GM12874 (cell line): ENCODE data around the gene WNT3A.
A peak's percentile ranks its signal among the peaks of the same experiment; 100 is the strongest.

Experiments used
- CTCF ChIP-seq: IDR thresholded peaks from 2 replicates; pipeline ENCODE4 v1.5.1; 2011; ENCODE audit warnings: low read depth, mild to moderate bottlenecking, control low read depth, low read length, moderate library complexity; ENCODE audit not compliant: insufficient read depth

Gene WNT3A, protein sequence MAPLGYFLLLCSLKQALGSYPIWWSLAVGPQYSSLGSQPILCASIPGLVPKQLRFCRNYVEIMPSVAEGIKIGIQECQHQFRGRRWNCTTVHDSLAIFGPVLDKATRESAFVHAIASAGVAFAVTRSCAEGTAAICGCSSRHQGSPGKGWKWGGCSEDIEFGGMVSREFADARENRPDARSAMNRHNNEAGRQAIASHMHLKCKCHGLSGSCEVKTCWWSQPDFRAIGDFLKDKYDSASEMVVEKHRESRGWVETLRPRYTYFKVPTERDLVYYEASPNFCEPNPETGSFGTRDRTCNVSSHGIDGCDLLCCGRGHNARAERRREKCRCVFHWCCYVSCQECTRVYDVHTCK

GRCh38 chr1:228006786-228007048 is at the start of gene WNT3A:
Gene WNT3A, plus strand, starts transcription at chr1:228006998. Its CDS starts 131 bp downstream, at chr1:228007129.
- TF ChIP-seq CTCF: no peak

DNA sequence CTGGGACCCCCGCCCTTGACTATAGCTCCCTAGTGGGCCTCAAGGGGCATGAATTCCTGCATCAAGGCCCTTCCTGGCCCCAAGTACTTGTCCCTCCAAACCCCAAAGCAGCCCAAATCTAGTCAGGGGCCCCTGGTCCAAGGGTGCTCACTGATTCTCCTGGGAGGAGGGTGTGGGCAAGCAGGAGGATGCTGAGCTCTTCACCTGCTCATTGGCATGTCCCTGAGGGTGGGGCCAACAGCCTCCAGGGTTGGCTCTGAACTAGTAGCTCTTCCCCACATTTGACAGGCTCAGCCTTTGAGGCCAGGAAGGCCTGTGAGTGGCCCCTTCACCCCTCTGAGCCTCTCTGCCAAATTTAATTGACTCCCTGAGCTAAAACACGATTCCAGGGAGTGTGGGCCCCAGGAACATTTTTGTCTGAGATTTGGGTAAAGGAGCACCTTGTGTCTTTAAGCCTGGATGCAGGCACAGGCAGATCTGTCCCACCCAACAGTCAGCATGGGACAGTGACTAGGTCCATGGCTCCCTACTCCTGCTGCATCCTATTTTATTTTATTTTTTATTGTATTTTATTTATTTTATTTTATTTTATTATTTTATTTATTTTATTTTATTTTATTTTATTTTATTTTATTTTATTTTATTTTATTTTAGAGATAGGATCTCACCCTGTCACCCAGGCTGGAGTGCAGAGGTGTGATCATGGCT is 48.0 kb upstream of the WNT3A start:
- TF ChIP-seq CTCF: no peak

DNA sequence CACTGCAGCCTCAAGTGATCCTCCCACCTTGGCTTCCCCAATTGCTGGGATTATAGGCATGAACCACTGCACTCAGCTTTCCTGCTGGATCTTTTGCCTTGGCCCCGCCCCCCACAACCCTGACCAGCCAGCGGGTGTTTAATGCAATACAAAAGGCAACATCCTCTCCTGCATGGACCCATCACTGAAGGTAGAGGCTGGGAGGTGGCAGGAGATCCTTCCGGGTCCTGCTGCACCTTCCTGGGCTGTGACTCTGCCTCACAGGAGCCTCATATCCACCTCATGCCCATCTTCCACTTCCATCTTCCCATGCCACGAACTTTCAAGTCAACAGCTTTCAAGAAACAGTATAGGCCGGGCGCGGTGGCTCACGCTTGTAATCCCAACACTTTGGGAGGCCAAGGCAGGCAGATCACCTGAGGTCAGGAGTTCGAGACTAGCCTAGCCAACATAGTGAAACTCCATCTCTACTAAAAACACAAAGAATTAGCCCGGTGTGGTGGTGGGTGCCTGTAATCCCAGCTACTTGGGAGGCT is 47.4 kb upstream of the WNT3A start:
- no peak for TF ChIP-seq CTCF

- no peak for TF ChIP-seq CTCF
These were observed 44.9 kb upstream of the WNT3A start for GRCh38 chr1:227961651-227962466.

GRCh38 chr1:227967815-227968214 is 39.0 kb upstream of the WNT3A start:
- TF ChIP-seq CTCF: 0 out of 2 replicates have a peak, but pooled peaks have one; percentile 8

GRCh38 chr1:227987181-227987580 is 19.6 kb upstream of the WNT3A start:
- no peak for TF ChIP-seq CTCF
